Hindlimb muscle (tissue), 1 donor: Measurements from ENCODE around the gene MS4A6A. TPM values are rescaled to one million over a fixed set of nuclear protein-coding genes. Genes with fewer than 3 reads are reported as not detected.
"Not testable (repeated sequence)": the region's sequence is repeated elsewhere in the genome, so short reads cannot be mapped to it uniquely, and the experiment has no call there.

Experiments
- DNase-seq: peaks from one replicate; pipeline ENCODE4 v3.0.0-alpha.2; 2013
- polyA plus RNA-seq: library from polyadenylated mRNA; unstranded; fragments of 120-200 nt; gene quantifications from one replicate; pipeline ENCODE4 v1.2.1, GENCODE V29; 2013; ENCODE audit not compliant: insufficient read length

The MS4A6A gene, protein sequence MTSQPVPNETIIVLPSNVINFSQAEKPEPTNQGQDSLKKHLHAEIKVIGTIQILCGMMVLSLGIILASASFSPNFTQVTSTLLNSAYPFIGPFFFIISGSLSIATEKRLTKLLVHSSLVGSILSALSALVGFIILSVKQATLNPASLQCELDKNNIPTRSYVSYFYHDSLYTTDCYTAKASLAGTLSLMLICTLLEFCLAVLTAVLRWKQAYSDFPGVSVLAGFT
- 31.4 TPM for polyA plus RNA-seq

DNA sequence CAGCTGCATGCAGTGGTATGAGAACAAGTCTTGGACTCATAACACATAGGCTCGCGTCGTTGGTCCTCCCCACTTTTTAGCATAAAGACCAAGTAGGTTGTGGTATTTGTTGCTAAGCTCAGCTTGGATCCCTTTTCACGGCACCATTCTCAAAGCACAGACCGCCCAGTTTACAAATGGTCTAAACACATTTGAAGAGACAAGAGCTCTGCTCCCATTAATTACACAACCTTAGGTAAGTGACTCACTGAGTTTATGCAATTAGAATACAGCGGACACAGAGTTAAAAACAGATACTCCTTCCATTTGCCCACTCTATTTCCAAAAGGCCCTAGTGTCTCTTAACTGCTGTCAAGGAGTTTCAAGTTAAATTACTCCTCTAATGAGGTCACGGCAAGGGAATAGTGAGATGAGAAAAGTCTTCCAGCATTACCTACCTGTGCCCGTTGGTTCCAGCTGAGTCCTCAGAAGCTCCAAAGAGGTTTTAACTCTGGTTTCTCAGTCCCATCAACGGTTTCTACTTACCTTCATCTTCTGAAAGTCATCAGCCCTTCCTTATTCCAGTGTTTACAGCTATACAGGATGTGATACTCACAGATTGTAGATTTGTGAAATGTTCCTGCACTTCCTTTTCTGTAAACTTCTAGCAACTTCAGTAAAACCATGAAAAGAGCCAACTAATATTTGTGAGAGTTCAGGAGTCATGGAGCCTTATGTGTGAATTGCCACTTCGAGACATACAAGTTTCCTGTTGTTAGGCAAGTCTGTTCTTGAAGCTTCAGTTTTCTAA, at the start of gene MS4A6A:
TSS of gene MS4A6A (minus strand) at position 543 of the 790 bp plus-strand sequence. CDS start 1,356 bp downstream, outside the sequence.
- DNase-seq = no peak

DNA sequence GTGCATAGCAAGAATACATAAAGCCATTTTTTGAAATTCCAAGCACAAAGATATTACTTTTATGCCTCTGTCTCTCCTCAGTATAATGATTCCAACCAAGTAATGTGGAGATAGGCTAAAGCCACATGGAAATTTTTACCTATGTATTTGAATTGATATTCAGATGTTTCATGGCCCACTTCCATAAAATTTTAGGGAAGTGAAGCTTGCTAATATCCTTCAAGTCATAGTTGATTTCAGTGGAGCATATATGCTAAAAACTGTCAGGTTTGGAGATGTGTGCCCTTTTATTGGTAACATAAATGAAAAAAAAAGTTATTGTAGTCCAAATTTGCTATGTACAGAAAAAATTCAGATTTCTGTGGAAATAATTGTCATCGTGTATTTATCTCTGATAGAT, 47.8 kb upstream of the MS4A6A start:
- no peak for DNase-seq

DNA sequence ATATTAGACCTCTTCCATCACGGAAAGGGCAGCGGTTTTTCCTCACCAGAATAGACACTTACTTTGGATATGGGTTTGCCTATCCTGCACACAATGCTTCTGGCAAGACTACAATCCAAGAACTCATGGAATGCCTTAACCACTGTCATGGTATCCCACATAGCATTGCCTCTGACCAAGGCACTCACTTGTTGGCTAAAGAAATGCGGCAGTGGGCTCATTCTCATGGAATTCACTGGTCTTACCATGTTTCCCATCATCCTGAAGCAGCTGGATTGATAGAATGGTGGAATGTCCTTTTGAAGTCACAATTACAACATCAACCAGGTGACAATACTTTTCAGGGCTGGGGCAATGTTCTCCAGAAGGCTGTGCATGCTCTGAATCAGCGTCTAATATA, 39.3 kb upstream of the MS4A6A start:
- no peak for DNase-seq

DNA sequence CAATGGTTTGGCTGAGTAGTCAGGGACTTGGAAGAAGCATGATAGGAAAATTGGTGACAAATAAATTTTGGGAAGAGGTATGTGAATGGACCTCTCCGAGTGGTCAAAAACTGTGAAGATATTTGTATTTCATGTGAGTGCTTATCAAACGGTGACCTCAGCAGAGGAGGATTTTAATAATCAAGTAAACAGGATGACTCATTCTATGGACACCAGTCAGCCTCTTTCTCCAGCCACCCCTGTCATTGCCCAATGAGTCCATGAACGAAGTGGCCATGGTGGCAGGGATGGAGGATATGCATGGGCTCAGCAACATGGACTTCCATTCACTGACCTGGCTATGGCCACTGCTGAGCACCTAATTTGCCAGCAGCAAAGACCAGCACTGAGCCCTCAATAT, 38.8 kb upstream of the MS4A6A start:
- no peak for DNase-seq

- no peak for DNase-seq
These were observed 38.3 kb upstream of the MS4A6A start for GRCh38 chr11:60221181-60221580.

- DNase-seq = no peak
These were observed 31.5 kb upstream of the MS4A6A start for GRCh38 chr11:60214386-60214785.

DNA sequence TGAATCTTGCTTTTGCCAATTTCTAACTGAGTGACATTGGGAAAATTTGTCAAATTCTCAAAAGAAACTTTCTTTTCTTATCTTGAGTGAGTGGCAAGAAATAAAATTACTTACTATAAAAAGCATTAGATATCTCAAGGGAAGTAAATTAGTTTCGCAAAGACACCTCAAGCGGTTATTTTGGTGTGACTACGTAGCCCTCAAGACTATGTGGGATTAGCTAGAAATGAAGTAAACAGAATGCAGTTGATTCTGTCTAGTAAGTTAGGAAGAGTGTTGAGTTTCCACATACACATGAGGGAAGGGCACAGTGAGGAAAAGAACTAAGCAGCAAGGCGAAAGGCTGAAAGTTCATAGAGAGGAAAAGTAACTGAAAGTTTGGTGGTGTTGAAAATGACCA, 28.3 kb upstream of the MS4A6A start:
- no peak for DNase-seq

DNA sequence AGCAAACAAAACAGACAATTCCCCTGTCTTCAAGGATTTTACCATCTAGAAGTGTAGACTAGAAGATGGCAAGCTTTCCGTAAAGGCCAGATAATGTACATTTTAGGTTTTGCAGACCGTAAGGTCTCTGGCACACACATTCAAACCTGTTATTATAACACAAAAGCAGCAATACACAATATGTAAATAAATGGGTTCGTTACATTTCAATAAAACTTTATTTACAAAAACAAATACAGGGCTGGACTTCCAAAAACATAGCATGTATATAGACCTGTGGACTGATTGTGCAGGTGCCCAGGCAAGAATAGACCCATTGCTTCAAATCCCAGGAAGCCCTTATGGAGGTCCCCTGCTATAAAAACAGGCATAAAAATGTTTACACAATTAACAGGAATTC, 27.1 kb upstream of the MS4A6A start:
- no peak for DNase-seq

DNA sequence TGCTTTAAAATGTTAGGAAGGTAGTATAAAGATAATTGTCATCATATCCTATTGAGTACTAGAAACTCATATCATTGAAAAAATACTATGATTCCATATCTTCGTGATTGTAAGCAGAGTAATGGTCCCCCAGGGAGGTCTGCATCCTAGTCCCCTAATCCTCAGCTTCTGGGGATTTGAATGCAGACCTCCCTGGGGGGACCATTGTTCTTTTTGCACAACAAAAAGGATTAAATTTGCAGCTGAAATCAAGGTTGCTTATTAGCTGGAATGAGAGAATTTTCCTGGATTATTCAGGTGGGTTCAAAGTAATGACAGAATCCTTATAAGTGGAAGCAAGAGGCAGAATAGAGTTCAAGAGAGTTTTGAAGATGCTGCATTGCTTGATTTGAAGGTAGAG, 26.1 kb upstream of the MS4A6A start:
- no peak for DNase-seq

DNA sequence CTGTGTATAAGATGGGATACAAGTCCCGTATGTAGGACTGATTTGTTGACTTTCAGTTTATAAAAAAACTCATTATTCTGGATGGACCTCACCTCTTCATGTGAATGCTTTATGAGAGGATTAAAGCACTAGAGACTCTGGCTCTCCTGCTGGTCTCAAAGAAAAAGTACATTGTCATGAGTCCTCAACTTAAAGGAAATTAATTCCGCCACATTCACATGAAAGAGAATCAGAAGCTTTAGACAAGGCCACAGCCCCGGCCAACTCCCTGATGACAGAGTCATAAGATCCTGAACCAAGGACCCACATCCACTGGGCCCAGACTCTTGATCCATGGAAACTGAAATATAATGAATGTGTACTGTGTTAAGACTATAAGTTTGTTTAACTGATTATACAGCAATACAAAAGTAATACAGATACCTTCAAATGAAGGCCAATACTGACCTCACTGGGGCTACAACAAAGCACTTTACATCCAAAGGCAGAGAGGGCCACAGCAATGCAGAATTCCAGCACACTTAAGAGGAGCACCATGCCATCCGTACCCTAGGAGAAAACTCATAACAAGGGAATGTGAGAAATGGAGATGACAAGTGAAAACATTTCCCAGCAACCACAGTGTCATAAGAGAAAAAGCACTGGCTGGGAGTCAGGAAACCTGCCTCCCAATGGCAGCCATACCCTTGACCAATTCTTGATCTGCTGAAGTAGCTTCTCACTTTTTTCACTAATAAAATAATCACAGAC, 25.4 kb upstream of the MS4A6A start:
- DNase-seq = no peak

DNA sequence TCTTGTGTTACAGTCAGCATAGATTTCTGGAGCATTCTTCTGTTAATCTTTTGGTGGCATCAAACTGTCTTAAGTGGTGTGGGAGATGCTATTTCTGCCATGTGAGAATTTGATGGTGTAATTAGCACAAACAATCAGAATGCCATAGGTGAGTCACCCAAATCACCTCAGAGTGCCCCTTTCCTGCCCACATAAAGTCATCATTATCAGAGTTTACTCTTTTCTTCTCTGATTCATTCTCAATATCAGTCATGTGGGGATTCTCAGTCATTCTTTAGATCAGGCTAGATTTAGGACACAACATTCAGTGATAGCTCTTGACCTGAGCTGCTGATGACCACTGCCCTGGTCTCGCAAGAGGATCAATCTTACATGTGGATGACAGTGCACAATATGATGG, 23.7 kb upstream of the MS4A6A start:
- no peak for DNase-seq

DNA sequence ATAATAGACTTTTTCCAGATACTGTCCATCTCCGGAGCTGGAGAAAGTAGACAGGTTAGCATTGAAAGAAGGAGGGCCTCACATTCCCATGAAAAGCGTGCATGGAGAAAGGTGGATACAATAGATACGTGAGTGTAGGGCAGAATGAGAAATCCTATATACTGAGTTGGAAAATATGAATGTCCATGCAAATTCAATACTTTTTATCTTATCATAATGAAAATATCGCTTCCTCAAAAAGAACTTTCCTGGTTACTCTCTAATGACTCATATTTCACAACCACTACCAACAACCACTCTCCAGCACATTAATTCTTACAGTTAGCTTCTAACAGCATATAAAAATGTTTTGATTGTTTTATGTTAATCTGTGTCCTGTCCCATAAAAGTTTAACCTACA, 22.0 kb upstream of the MS4A6A start:
- DNase-seq = no peak

DNA sequence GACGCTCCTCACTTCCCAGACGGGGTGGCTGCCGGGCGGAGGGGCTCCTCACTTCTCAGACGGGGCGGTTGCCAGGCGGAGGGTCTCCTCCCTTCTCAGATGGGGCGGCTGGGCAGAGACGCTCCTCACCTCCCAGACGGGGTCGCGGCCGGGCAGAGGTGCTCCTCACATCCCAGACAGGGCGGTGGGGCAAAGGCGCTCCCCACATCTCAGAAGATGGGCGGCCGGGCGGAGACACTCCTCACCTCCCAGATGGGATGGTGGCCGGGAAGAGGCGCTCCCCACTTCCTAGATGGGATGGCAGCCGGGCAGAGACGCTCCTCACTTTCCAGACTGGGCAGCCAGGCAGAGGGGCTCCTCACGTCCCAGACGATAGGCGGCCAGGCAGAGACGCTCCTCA, 18.5 kb upstream of the MS4A6A start:
- DNase-seq = not testable (repeated sequence)

DNA sequence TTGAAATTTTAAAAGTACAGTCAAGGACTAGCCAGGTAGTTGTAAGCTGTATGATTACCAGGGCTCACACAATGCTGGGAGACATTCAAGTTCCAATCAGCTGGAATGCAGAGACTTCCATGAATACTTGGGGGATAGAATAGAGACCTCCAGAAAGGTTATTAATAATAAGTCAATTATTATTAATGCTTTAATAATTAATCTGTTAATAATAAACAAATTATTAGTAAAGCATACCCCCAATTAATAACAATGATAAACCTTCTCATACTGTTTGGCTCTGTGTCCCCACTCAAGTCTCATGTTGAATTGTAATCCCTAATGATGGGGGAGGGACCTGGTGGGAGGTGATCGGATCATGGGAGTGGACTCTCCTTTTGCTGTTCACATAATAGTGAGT, 14.6 kb upstream of the MS4A6A start:
- DNase-seq = no peak

DNA sequence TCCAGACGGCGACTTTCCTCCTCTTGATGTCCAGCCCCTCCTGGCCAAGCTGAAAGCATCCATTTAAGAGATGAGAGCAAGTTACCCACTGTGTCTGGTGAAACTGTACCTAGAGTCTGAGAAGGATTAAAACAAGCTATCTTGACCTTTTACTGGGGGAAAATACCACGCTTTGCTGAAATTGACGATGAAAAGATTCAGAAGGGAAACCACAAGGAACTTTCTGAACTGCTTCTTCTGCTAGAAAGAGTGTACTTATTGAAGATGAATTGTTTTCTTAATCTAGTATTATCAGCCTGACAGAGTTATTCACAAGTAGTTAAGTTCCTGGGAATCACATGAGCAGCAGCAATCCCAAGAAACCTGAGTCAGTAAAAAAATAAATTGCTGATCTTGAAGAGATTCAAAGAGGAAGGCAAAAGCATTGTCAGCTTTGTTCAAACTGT, 13.1 kb upstream of the MS4A6A start:
- no peak for DNase-seq

DNA sequence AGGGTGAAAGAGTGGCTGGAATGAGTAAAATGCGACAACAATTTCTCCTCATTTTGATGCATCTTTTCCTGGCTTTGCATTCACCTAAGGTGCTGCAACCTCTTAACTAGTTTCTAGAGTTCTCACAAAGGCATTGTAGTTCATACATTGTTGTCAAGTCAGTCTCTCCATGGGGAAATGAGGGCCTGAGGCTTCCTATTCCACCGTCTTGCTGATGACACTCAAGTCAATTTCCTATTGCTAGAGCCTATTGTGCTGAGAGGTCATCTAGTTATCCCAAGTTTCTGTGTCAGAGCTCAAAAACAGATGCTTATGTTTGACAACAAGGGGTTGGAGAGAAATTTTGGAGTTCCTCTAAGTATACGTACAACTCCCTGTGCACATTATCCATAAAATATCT, 11.6 kb upstream of the MS4A6A start:
- DNase-seq = no peak

DNA sequence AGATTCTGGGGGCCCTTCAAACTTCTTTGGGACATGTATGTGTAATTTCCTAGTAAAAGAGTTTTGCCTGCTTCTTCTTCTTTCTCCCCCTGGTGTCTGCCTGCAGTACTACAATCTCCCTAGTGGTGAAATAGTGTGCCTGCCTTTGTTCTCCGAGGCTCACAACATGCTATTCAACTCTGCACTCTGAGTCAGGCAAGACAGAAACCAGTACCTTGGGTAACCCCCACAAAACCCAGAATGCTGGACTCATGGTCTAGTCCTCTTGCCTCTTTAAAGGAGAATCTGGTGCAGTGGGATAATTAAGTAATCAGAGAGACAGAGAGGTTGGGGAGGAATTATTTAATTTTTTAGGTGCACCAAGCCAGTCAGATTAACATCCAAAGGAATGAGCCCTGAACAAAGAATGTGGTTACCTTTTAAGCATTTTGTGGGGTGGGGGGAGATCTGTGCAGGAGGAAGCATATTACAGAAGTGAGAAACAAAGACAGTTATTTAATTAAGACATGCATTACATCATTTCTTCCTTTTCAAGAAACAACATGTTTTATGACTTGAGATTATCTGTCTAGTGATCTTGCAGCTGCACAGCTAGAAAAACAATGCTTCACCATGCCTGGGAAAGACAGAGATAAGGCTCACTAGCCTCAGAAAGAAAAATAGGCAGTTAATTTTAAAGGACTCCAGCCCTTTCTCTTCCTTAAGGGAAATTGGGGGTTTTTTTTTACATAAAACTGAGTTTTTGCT, 11.0 kb upstream of the MS4A6A start:
- no peak for DNase-seq

GRCh38 chr11:60192564-60192963, 9.7 kb upstream of the MS4A6A start:
- DNase-seq = not testable (repeated sequence)

DNA sequence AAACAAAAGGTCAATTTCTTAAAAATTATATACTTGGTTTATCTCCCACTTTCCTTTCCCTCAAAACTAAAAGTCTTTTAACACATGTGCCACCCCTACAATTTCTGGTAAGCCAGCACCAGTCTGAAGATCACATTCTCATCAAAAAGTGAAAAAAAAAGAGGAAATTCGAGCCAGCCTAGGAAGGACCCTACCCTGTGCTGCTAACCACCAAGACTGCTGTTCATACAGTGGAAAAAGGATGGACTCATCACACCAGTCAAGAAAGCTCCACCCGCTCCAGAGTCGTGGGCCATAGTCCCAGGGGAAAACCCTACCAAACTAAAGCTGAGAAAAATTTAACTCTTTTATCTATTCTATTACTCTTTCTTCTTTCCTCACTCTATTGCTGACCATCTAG, 5.6 kb upstream of the MS4A6A start:
- DNase-seq = not testable (repeated sequence)

- DNase-seq = not testable (repeated sequence)
These were observed 3.2 kb upstream of the MS4A6A start for GRCh38 chr11:60186128-60186527.

GRCh38 chr11:60185512-60185827, 2.6 kb upstream of the MS4A6A start:
- DNase-seq = not testable (repeated sequence)

- no peak for DNase-seq
These were observed 2.1 kb upstream of the MS4A6A start for GRCh38 chr11:60184824-60185511.
